Measurements from ENCODE around the gene CLEC20A. TPM values are rescaled to one million over a fixed set of nuclear protein-coding genes. Genes with fewer than 3 reads are reported as not detected.

CLEC20A gene
- total and polyA plus RNA-seq, 2 experiments from 2014 or later = not detected

GRCh38 chr1:178528953-178529335 lies 32.2 kb upstream of the CLEC20A start (continued):
- no peak for TF ChIP-seq ZNF462 (CRISPR knock-in tag; IDR thresholded peaks at IDR 0.05)

DNA sequence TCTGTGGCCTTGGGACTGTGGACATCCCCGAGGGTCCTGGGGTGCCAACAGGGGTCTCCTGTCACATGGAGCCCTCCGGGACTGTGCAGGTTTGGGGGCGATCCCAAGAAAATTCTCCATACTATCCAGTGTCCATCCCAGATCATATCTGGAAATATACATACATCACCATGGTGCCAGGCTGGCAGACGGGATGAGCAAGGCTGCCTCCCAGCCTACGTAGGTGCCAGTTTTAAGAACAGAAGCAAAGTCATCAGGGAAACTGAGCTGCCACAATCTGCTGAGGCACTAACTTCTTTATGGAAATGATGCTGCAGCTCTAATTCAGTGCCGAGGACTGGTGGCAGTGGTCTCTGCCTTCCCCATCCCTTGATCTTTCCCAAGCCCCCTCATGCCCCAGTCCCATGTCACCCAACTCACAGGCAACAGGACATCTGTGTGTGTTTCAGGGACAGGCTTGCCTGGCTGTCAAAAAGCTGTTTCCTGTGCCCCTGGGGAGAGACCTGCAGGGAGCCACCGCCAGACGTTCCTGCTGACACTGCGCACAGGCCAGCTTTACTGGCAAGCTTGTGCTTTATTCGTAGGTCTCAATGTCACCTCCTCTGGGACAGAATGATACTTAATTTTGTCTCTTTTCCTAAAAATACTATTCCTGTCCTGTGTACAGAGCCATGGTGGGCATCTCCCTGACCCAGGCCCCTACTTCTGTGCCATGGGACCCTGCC lies 31.6 kb upstream of the CLEC20A start:
- no peak overlapping the region for H3K27ac Mint-ChIP-seq
- 0 out of 2 replicates have a peak, but pooled peaks cover 8% of the 10 kb centered on the region for H3K9me2 ChIP-seq (ENCODE audit: insufficient read depth)
- TF ChIP-seq POLR2AphosphoS5 (IDR thresholded peaks at IDR 0.05; ENCODE audit: low read depth) = no peak
- TF ChIP-seq JUNB (IDR thresholded peaks at IDR 0.05; ENCODE audit: unreplicated experiment) = no peak
- no peak for TF ChIP-seq NANOG (IDR thresholded peaks at IDR 0.05; ENCODE audit: borderline replicate concordance)
- TF ChIP-seq CTCF (conservative IDR thresholded peaks at IDR 0.05; ENCODE audit: low read depth in 2 of 2) = no peak
- TF ChIP-seq EZH2phosphoT487 (IDR thresholded peaks at IDR 0.05; ENCODE audit: unreplicated experiment) = no peak
- TF ChIP-seq ZNF331 (CRISPR knock-in tag; IDR thresholded peaks at IDR 0.05; ENCODE audit: low read depth) = no peak
- TF ChIP-seq ZNF114 (CRISPR knock-in tag; IDR thresholded peaks at IDR 0.05) = no peak

More for the DNA sequence above, 31.6 kb upstream of the CLEC20A start:
- Histone ChIP-seq H3K4me1 (ENCODE audit: insufficient read depth) (no peaks in the 10 kb centered on the region), H3K27me3 (ENCODE audit: insufficient read depth) (no peaks in the 10 kb centered on the region), H2AFZ (no peak overlapping the region), H3K36me3 (ENCODE audit: insufficient read depth) (no peaks in the 10 kb centered on the region), H3K4me2 (no peak overlapping the region), H4K20me1 (replicated peaks; ENCODE audit: insufficient read depth) (no peaks in the 10 kb centered on the region), H3F3A (replicated peaks; ENCODE audit: low read depth) (no peaks in the 10 kb centered on the region), H3K79me2 (replicated peaks; ENCODE audit: insufficient read depth) (no peaks in the 10 kb centered on the region), H3K4me3 (no peak overlapping the region), H3K27ac (ENCODE audit: low read depth) (no peak overlapping the region)
- Mint-ChIP-seq H3K4me1 (no peaks in the 10 kb centered on the region; the same call in 2 of the 3 replicates), H3K4me3 (no peak overlapping the region), H3K27me3 (ENCODE audit: insufficient read depth, low read depth, poor library complexity) (peaks cover 5% of the 10 kb centered on the region), H3K36me3 (ENCODE audit: low read depth) (no peaks in the 10 kb centered on the region), H3K9me3 (no peaks in the 10 kb centered on the region; the same call in 2 of the 3 replicates)
- ATAC-seq = no peak
- no peak for DNase-seq (ENCODE audit: low spot score)

Measured in GM23338 (cell line).